LoVo (cell line): ENCODE data around the gene PHF5A.

Experiments
- DNase-seq: peaks from one replicate; pipeline ENCODE4 v3.0.0-alpha.2; 2016; ENCODE audit warnings: low spot score

Gene PHF5A, protein sequence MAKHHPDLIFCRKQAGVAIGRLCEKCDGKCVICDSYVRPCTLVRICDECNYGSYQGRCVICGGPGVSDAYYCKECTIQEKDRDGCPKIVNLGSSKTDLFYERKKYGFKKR

DNA sequence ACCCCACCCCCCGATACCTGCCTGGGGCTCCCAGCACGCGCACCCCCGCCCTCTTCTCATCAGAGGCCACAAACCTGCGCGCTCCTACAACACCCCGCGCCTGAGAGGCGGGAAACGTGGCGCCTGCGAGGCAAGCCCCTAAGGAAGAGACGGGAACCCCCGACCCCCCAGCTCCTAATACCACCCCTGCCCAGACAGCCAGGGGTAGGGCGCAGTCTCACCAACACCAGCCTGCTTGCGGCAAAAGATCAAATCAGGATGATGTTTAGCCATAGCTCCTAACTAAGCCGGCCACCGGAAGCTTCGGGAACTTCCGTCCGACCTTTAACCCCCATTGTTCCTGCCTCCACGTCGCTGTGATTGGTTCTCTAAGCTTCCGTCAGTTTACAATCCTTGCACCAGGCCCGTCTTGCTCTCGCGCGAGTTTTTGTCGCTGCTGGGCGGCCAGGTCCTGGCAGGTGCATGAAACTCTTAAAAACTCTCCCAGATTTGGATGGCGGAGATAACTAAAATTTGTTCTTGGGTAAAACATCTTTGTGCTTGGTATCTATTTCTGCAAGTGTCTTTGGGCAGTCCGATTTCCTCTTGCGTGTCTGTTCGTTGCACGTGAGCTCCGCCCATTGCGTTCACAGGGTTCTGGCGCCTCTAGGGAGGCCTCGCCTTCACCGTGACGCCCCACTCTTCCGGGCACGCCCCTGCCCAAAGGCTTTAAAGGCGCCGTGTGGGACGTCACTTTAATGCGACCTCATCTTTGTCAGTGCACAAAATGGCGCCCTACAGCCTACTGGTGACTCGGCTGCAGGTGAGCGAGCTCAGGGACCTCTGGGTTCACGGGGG is at the start of gene PHF5A, which contains the start of gene ACO2:
TSS of gene PHF5A (minus strand) at position 312 of the 837 bp plus-strand sequence. CDS start at position 273, 39 bp downstream.
TSS of gene ACO2 (plus strand) at position 737 of the 837 bp plus-strand sequence. CDS start at position 767, 30 bp downstream.
- peak; percentile 98 for DNase-seq

DNA sequence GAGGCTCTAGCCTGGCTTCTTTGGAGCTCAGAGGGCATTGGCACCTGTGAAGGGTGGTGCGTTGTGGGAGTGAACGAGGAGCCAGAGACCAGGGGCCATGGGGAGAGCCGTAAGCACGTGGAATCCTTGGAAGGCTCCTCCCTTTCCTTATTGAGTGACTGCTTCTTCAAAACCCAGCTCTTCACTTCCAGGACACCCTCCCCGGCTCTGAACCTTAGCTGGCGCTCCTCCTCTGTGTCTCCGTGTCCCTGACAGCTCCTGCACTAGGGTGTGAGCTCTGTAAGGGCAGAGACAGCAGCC is 49.5 kb upstream of the PHF5A start:
- DNase-seq = no peak

DNA sequence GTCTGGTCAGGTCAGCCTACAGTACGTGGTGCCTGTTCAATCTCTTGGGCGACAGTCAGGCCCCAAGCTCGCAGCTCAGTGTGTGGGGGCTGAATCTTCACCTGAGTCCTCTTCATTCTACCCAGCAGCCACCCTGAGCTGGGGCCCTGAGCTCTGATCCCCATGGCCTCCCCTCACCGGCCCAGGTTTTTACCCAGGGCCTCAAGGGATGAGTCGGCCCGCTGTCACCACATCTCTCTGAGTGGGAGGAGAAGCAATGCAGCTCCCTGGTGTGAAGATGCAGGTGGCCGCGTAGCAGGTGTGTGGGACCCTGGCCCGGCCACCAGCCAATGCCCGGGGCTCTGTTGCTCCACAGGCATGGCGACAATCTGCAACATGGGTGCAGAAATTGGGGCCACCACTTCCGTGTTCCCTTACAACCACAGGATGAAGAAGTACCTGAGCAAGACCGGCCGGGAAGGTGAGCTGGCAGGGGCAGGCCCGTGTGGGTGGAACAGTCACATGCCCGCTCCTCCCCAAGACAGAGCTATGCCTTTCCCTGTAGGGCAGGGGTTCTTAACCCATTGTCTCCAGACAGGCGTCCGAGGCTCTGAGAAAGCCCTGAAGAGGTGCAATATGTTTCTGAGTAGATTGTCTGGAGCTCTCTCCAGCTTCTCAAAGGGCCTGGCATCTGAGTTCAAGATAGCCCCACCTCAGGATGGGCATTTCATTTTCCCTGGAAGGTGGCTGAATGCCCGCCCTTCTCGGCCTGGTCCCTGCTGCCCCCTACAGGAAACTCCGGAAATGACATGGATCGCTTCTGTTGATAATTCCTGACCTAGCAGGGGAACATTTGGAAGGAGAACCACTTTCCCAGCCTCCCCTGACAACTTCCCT is 48.9 kb upstream of the PHF5A start:
- DNase-seq = peak; percentile 48

DNA sequence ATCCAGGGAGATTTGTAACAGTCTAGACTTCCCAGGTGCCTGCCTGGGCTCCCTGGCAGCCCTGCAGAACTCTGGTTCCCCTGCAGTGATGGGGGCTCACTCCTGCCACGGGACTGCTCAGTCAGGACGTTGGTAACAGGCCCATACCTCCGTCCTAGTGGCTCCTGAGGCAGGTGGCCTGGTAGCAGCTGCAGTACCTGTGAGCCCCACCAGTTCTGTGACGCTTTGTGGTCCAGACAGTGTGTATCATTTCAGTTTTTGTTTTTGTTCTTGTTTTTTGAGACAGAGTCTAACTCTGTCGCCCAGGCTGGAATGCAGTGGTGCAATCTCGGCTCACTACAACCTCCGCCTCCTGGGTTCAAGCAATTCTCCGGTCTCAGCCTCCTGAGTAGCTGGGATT is 48.0 kb upstream of the PHF5A start:
- no peak for DNase-seq

DNA sequence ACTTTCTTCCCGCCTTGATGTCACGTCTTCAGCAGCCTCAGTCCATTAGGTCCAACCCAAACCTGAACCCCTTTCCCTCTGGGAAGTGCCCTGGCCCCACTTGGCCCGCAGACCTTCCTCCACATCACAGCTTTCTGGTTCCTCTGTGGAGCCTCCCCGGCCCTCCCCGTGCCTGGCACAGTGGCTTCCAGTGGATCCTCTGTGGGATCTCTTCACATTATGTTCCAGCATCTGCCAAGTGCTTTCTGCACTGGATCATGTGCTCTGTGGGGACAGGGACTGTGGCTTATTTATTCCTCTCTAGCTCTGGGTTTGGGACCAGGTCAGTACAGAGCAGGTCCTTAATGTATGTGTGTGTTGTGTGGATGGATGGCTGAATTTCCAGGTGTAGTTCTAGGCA is 44.9 kb upstream of the PHF5A start:
- DNase-seq = no peak

DNA sequence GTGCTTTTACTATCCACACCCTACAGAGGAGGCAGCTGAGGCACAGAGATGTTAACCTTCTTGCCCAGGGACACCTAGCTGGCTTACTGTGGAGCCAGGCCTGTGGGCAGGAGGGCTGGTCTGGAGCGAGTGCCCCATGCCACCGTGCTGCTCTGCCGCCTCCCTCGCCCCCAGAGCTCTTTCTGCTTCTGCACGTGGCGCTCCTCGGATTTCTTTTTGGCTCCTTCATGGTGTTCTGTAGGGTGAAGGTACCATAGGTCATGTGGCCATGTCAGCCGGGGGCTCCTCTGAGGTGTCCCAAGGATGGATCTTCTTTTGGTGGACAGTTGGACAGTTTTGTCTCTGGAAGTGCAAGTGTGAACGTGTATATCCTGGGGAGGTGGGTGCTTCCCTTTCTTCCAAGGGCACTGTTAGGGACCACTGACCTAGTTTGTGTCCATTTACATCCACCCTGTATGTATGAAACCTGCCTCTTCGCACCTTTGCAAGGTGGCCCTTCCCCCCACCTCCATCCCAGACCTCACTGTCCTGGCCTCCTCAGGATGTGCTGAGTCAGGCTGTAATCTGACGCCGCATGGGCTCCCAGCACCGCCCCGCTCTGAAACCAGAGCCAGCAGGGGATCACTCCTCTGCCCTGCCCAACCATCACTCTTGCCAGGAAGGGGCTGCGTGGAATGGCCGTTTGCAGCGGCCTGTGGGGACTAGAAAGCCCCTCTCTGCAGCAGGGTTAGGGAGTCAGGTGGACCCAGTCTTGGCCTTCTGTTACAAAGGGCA is 44.1 kb upstream of the PHF5A start:
- DNase-seq = no peak

DNA sequence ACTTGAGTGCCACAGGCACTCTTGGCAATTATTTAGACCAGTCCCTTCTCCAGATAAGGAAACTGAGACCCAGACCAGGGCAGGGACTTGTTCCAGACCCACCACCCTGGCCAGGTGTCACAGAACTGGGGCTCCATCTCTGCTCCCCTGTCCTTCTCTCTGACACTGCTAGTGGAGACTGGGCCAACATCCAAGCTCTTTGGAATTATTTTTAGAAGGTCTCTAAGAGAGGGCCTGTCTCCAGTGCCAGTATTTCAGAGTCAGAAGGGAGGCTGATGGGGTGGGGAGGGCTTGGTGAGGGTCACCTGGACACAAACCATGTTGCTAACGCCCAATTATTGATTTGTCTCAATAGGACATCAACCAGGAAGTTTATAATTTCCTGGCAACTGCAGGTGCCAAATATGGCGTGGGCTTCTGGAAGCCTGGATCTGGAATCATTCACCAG is 43.1 kb upstream of the PHF5A start:
- DNase-seq = no peak

DNA sequence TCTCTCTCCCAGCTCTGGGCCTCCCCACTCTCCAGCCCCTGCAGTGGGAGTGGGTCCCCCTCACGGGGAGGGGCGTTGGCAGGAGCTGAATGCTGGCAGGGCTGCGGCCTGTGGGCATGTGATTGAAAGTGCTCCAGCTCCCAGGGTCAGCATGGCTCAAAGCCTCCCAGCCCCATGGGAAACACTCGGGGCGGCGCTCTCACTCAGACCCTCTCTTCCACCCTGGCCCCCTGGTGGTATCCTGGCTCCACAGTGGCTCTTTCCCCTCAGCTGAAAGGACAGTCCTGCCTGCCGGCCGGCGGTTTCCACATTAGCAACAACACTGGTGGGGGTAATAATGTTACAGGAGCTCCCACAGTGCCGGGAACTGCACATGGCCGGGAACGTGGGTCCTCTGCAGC is 40.3 kb upstream of the PHF5A start:
- DNase-seq = no peak

DNA sequence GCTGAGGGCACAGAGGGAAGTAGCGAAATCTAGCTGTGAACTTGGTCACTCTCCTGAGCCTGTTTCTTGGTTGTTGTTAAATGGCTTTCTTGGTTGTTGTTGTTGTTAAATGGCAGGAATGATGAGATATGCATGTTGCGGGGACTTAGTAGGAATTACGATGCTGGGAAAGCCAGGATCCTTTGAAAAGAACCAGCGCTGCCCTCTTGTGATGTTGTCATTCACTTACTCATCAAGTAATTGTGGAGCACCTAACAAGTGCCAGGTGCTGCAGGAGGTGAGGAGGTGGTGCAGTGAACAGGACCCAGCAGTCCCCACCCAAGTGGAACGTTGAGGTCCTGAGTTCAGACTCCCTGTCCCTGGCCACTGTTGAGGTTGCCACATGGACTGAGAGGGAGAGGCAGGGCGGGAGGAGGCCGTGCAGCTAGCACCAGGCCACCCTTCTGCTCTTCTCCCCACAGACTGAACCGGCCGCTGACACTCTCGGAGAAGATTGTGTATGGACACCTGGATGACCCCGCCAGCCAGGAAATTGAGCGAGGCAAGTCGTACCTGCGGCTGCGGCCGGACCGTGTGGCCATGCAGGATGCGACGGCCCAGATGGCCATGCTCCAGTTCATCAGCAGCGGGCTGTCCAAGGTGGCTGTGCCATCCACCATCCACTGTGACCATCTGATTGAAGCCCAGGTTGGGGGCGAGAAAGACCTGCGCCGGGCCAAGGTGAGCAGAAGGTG is 39.0 kb upstream of the PHF5A start:
- DNase-seq = no peak

DNA sequence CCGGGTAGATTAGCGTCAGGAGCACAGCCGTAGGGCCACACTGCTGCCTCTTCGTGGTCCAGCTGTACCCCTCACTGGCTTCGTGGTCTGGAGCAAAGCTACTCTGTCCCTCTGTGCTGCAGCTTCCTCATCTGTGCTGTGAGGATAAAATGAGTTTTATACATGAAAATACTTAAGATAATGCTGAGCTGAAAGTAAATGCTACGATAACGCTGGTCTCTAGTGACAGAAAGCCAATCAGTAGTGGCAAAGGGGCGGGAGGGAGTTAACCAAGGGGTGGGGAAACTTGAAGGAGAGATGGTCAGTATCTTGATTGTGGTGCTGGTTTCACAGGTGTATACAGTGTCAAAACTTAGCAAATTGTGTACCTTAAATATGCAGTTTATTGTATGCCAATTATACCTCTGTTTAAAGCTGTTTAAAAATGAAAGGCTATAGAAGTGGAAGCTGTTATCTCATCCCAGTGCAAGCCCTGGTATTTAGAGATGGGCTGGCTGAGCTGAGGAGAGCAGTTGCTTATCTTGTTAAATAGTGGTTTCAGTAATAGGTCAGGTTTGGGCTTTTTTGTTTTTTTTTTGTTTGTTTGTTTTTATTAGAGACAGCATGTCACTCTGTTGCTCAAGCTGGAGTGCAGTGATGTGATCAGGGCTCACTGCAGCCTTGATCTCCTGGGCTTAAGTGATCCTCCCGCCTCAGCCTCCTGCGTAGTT is 37.2 kb upstream of the PHF5A start:
- DNase-seq = no peak

DNA sequence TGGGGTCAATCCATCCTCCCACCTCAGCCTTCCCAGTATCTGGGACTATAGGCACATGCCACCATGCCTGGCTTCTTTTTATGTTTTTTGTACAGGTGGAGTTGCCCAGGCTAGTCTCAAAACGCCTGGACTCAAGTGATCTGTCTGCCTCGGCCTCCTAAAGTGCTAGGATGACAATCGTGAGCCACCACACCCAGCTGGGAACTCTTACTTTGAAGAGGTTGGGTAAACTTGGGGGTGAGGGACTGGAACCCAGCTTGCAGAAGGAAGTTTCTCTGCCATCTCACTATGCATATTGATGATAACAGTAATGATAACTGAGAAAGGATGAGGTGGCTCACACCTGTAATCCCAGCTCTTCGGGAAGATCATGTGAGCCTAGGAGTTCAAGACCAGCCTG is 36.3 kb upstream of the PHF5A start:
- no peak for DNase-seq

DNA sequence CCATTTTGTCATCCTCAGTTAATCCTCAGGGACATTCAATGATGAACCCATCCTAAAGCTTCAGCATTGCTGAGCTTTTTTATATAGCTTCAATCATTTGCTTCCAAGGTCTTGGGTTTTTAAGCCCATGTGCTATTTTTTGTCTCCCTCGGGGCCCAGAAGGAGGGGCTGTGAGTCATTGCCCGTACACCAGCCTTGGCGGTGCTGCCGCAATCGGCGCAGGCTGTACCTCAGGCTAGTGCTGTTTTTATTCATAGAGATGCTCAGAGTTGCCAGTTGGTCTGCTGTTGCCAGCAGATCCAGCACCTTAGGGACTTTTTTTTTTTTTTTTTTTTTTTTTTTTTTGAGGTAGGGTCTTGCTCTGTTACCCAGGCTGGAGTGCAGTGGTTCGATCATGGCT is 35.9 kb upstream of the PHF5A start:
- DNase-seq = no peak

DNA sequence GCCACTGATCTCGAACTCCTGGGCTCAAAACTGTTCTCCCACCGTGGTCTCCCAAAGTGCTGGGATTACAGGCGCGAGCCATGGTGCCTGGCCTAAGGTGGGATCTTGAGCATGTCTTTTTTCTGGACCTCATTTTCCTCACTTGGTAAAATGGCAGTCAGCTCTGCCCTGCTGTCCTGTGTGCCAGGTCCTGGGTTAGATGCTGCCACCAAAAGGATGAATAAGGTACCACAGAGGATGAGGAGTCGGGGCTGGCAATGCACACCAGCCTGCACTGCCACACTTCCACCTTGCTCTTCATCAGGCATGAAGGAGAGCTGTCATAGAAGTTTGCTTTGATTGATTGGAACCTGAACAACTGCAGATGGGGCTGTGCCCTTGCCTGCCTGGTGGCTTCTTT is 32.7 kb upstream of the PHF5A start:
- DNase-seq = no peak

DNA sequence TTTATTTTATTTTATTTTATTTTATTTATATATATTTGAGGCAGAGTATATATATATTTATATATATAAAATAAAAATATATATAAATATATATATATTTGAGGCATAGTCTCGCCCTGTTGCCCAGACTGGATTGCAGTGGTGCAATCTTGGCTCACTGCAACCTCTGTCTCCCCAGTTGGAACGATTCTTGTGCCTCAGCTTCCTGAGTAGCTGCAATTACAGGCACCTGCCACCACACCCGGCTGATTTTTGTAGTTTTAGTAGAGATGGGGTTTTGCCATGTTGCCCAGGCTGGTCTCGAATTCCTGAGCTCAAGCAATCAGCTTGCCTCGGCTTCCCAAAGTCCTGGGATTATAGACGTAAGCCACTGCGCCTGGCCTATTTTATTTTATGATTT is 31.8 kb upstream of the PHF5A start:
- DNase-seq = no peak

DNA sequence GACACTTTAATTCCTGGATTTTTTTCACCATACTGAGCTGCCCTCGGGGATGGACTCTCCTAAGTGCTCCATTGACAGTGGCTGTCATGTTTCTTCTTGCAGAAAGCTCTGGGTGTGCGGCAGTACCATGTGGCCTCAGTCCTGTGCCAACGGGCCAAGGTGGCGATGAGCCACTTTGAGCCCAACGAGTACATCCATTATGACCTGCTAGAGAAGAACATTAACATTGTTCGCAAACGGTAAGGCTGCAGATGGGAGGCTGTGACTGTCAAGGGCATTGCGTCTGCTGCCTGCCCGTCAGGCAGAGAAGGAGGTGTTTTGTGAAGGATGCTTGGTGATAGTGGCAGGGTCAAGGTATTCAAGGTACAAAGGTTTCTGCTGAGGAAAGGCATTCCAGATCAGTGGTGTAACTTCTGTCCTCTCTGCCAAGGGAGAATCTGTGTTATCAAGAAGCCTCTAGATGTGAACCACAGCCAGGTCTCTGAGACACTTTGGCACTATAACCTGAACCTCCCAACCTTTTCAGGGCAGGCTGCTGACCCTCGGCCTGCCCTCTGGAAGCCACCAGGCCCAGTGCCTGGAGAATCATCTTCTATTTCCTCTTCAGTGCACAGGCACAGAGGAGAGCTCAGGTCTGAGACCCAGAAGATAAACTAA is 31.3 kb upstream of the PHF5A start:
- DNase-seq = no peak

DNA sequence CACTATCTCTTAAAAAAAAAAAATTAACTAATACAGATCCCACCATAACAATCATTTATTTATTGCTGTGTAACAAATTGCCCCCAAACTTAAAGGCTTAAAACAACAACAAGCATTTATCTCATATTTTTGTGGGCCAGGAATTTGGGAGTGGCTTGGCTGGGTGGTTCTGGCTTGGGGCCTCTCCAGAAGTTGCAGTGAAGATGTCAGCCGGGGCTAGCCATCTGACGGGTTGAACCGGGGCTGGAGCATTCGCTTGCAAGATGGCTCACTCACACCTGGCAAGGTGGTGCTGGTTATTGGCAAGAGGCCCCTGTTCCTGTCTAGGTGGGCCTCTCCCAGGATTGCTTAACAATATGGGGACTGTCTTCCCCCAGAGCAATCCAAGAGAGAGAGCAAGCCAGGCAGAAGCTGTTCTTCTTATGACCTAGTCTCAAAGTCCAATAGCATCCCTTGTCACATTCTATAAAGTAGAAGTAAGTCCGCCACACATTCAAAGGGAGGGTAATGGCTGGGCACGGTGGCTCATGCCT is 29.9 kb upstream of the PHF5A start:
- no peak for DNase-seq

DNA sequence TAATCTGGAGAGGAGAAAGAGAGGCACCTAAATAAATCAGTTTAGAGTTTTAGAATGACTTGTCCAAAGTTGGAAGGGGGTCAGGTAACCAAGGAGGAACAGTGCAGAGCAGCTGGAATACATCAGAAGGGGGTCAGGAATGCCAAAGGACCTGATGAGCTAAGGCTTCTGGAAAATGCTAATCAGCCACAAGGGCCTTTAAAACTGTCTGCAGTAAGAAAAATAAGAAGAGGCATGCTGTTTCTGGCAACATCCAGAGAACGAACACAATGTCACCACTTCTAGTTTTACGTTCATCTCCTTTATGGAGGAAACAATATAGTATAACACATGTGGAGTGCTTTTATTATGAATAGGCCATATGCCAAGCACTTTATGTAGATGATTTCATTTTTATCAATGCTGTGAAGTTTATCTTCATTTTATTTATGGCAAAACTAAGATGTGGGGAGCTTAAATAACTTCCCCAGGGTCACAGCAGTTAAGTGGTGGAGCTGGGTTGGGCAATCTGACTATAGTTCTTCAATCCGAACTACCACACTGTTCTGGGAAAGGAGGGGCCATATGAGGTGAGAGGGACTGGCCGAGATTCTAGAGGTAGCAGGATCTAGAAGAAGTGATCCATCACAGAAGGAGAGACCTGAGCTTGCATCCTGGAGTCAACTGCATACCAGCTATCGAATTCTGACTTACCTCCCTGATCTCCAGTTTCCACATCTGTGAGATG is 23.0 kb upstream of the PHF5A start:
- DNase-seq = no peak

DNA sequence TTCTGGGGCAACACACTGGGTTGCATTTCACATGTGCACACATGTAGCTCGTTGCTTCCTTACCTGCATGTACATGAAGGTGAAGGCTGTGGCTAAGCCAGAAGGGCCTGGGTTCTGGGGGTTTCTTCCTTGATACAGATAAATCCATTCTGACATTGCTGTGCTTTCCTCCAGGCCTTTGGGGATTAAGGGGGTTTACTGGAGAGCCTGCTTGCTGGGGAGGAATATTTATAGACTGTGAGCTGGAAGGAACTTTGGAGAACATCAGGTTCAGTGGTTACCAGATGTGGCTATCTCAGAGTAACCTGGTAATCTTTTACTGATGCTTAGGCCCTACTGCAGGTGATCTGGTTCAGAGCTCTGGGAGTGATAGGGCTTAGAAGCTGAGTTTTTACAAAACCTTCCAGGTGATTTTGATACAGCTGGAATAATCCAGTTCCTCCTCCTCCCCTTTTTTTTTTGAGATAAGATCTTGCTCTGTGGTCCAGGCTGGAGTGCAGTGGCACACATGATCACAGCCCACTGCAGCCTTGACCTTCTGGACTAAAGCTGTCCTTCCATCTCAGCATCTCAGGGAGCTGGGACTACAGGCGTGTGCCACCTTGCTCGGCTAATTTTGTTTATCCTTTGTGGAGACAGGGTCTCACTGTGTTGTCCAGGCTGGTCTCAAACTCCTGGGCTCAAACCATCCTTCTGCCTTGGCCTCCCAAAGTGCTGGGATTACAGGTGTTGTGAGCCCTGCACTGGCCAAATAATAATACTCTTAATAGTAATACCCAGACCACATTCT is 20.3 kb upstream of the PHF5A start:
- DNase-seq = no peak
